Renal pelvis (tissue), 4 donors: ENCODE data around the gene LITAF. TPM values are rescaled to one million over a fixed set of nuclear protein-coding genes. Genes with fewer than 3 reads are reported as not detected.
"Not testable (repeated sequence)": the region's sequence is repeated elsewhere in the genome, so short reads cannot be mapped to it uniquely, and the experiment has no call there.

Experiments
- DNase-seq: peaks from one replicate; pipeline ENCODE4 v3.0.0-alpha.2; 2013
- polyA plus RNA-seq, 3 donors: library from polyadenylated mRNA; unstranded; fragments of 120-200 nt; gene quantifications; one replicate each; pipeline ENCODE4 v1.2.1, GENCODE V29; 2013; ENCODE audit not compliant: insufficient read length in 3 of 3

LITAF gene
- polyA plus RNA-seq, 3 donors: 99.4 to 104 (median 103) TPM

GRCh38 chr16:11604783-11605563 is 18.3 kb upstream of the LITAF start:
- peak; percentile 87 for DNase-seq

GRCh38 chr16:11604296-11604695 is 17.6 kb upstream of the LITAF start:
- DNase-seq: not testable (repeated sequence)

GRCh38 chr16:11603331-11603750 is 16.6 kb upstream of the LITAF start:
- DNase-seq: no peak

GRCh38 chr16:11602321-11602720 is 15.6 kb upstream of the LITAF start:
- no peak for DNase-seq

- no peak for DNase-seq
Observed at GRCh38 chr16:11601911-11602310, 15.2 kb upstream of the LITAF start.

- no peak for DNase-seq
Observed at GRCh38 chr16:11601425-11601824, 14.7 kb upstream of the LITAF start.

- no peak for DNase-seq
Observed at GRCh38 chr16:11599579-11599978, 12.9 kb upstream of the LITAF start.

GRCh38 chr16:11597235-11598095 is 10.7 kb upstream of the LITAF start:
- DNase-seq: no peak

GRCh38 chr16:11596572-11597226 is 10.0 kb upstream of the LITAF start:
- no peak for DNase-seq

- DNase-seq: no peak
Observed at GRCh38 chr16:11593581-11593980, 6.9 kb upstream of the LITAF start.

GRCh38 chr16:11593076-11593475 is 6.4 kb upstream of the LITAF start:
- DNase-seq: not testable (repeated sequence)

GRCh38 chr16:11591630-11592029 is 4.9 kb upstream of the LITAF start:
- DNase-seq: not testable (repeated sequence)

GRCh38 chr16:11589198-11589550 is 2.5 kb upstream of the LITAF start:
- no peak for DNase-seq

GRCh38 chr16:11588321-11589197 is 1.8 kb upstream of the LITAF start:
- DNase-seq: no peak

- DNase-seq: no peak
Observed at GRCh38 chr16:11587643-11588247, 1.0 kb upstream of the LITAF start.

- no peak for DNase-seq
Observed at GRCh38 chr16:11586378-11586855, 302 bp downstream of the LITAF start.

GRCh38 chr16:11585460-11586377 is 1.0 kb downstream of the LITAF start:
- no peak for DNase-seq

GRCh38 chr16:11583889-11584565 is 2.7 kb downstream of the LITAF start:
- no peak for DNase-seq

- DNase-seq: no peak
Observed at GRCh38 chr16:11583166-11583565, 3.6 kb downstream of the LITAF start.
